Hindlimb muscle (tissue), 1 donor: ENCODE measurements around the gene CLK4. TPM values are rescaled to one million over a fixed set of nuclear protein-coding genes. Genes with fewer than 3 reads are reported as not detected.

ENCODE experiments used
- DNase-seq: peaks from one replicate; pipeline ENCODE4 v3.0.0-alpha.2; 2013
- polyA plus RNA-seq: library from polyadenylated mRNA; unstranded; fragments of 120-200 nt; gene quantifications from one replicate; pipeline ENCODE4 v1.2.1, GENCODE V29; 2013; ENCODE audit not compliant: insufficient read length

Gene CLK4
- 35.4 TPM for polyA plus RNA-seq

GRCh38 chr5:178626484-178627258 lies at the start of gene CLK4:
Gene CLK4 (minus strand): TSS chr5:178627050. CDS start chr5:178623416, 3,634 bp downstream.
- peak; percentile 97 for DNase-seq

- DNase-seq: no peak
These were observed 49.1 kb upstream of the CLK4 start for GRCh38 chr5:178675922-178676321.

GRCh38 chr5:178674334-178674733 lies 47.5 kb upstream of the CLK4 start:
- no peak for DNase-seq

- DNase-seq: no peak
These were observed 47.0 kb upstream of the CLK4 start for GRCh38 chr5:178673801-178674295.

- no peak for DNase-seq
These were observed 45.8 kb upstream of the CLK4 start for GRCh38 chr5:178672630-178673029.

GRCh38 chr5:178671602-178672144 lies 44.8 kb upstream of the CLK4 start:
- no peak for DNase-seq

- DNase-seq: no peak
These were observed 43.6 kb upstream of the CLK4 start for GRCh38 chr5:178670351-178670885.

GRCh38 chr5:178668579-178668978 lies 41.7 kb upstream of the CLK4 start:
- no peak for DNase-seq

GRCh38 chr5:178667688-178668087 lies 40.8 kb upstream of the CLK4 start:
- DNase-seq: no peak

GRCh38 chr5:178667101-178667500 lies 40.3 kb upstream of the CLK4 start:
- no peak for DNase-seq

- no peak for DNase-seq
These were observed 37.3 kb upstream of the CLK4 start for GRCh38 chr5:178664141-178664540.

GRCh38 chr5:178662541-178662860 lies 35.7 kb upstream of the CLK4 start:
- DNase-seq: no peak

GRCh38 chr5:178661836-178662540 lies 35.1 kb upstream of the CLK4 start:
- DNase-seq: no peak

GRCh38 chr5:178651046-178651810 lies 24.4 kb upstream of the CLK4 start:
- DNase-seq: no peak

GRCh38 chr5:178650214-178650613 lies 23.4 kb upstream of the CLK4 start:
- no peak for DNase-seq

- DNase-seq: no peak
These were observed 22.7 kb upstream of the CLK4 start for GRCh38 chr5:178649580-178649979.

GRCh38 chr5:178644826-178645545 lies 18.1 kb upstream of the CLK4 start:
- no peak for DNase-seq

- DNase-seq: no peak
These were observed 15.6 kb upstream of the CLK4 start for GRCh38 chr5:178642351-178642909.

- DNase-seq: no peak
These were observed 14.9 kb upstream of the CLK4 start for GRCh38 chr5:178641711-178642110.

- DNase-seq: no peak
These were observed 13.6 kb upstream of the CLK4 start for GRCh38 chr5:178640331-178641045.
